Adrenal gland (tissue), 19 donors: ENCODE measurements around the gene CRYGA. TPM values are rescaled to one million over a fixed set of nuclear protein-coding genes. Genes with fewer than 3 reads are reported as not detected.

Experiments
- DNase-seq, 7 donors: peaks; one replicate each; pipeline ENCODE4 v3.0.0-alpha.2; 2019 to 2020
- H3K27ac ChIP-seq, 5 donors: fragments of 200-600 bp; sonication (generic) in 4 of 5; 1 replicate in 3 of 5; 2 replicates in 2 of 5; pipeline versions ENCODE4 v1.5.1 to v1.8.0; 2016 to 2020; ENCODE audit warnings: mild to moderate bottlenecking in 1 of 5
- H3K27me3 ChIP-seq: fragments of 200-600 bp; 2 replicates; pipeline ENCODE4 v1.8.0; 2021
- H3K36me3 ChIP-seq, 2 donors: fragments of 200-600 bp; replicated peaks in 1 of 2; 1 replicate in 1 of 2; 2 replicates in 1 of 2; pipeline versions ENCODE4 v1.5.1 to v1.8.0; 2018 to 2022
- H3K4me1 ChIP-seq, 2 donors: fragments of 200-600 bp; replicated peaks in 1 of 2; 1 replicate in 1 of 2; 2 replicates in 1 of 2; pipeline versions ENCODE4 v1.5.1 to v1.8.0; 2018 to 2021
- H3K4me3 ChIP-seq, 4 donors: fragments of 200-600 bp; sonication (generic) in 3 of 4; one replicate each; pipeline ENCODE4 v1.5.1; 2016 to 2018
- H3K9me3 ChIP-seq, 3 donors: fragments of 200-600 bp; sonication (generic) in 1 of 3; replicated peaks in 1 of 3; 1 replicate in 2 of 3; 2 replicates in 1 of 3; pipeline versions ENCODE4 v1.5.1 to v1.8.0; 2016 to 2021
- CTCF ChIP-seq, 6 experiments: fragments of 450-650 bp in 4 of 6; fragments of 200-600 bp in 2 of 6; sonication (generic) in 1 of 6; IDR thresholded peaks; 1 replicate in 5 of 6; 2 replicates in 1 of 6; pipeline versions ENCODE4 v1.5.1 to v1.8.0; 2016 to 2021; ENCODE audit warnings: antibody characterized with exemption in 6 of 6, mild to moderate bottlenecking in 2 of 6, moderate library complexity in 1 of 6
- POLR2A ChIP-seq, 2 donors: fragments of 450-650 bp; IDR thresholded peaks; one replicate each; pipeline ENCODE4 v1.6.1; 2017; ENCODE audit warnings: antibody characterized with exemption in 2 of 2, mild to moderate bottlenecking in 2 of 2, moderate library complexity in 1 of 2
- WGBS, 4 donors: extraction: QIAGEN DNeasy Blood & Tissue Kit in 2 of 4; methylation state at CpG; one replicate each; pipeline versions ENCODE4 v1.1.5 to v1.1.7; 2013 to 2017; 5-methylcytosine and 5-hydroxymethylcytosine counted together
- intact Hi-C, 2 donors: fragments of 100-400 bp; cut with DNase I; formaldehyde crosslinking; loops; one replicate each; pipeline versions ENCODE4 v1.14.1 to v1.15.0; 2022 to 2023
- long read RNA-seq, 10 donors: library from polyadenylated mRNA in 3 of 10; unstranded in 2 of 10; stranded (forward) in 1 of 10; transcript quantifications; one replicate each; pipeline ENCODE4 v2.0.0 and lab custom pipeline, GENCODE V29; 2021 to 2026
- polyA plus RNA-seq, 3 donors: library from polyadenylated mRNA; stranded (reverse); fragments of 200-250 nt in 2 of 3; fragments of 350-450 nt in 1 of 3; fragmentation: Illumina TruSeq in 1 of 3; extraction: RNeasy Lipid Tissue Mini Kit (QIAGEN cat#74804) in 1 of 3; gene quantifications; one replicate each; pipeline ENCODE4 v1.2.3, GENCODE V29; 2013 to 2014
- total RNA-seq, 9 donors: library from RNA; depleted of rRNA in 4 of 9; stranded (reverse); fragments of >200 nt in 4 of 9; fragments of 120-200 nt in 1 of 9; fragmentation: NEBNext Ultra II Directional in 1 of 9; extraction: Animal tissue kit (Norgen Biotek cat#: 25700) in 1 of 9; gene quantifications; one replicate each; pipeline versions ENCODE4 v1.1.0 to v1.2.4, GENCODE V29; 2013 to 2023
- donor health status: healthy with polysubstance abuse.
- donor health status: Bipolar disorder and iron deficiency.
- donor health status: DM: yes; HTN: yes; CAD: no.
- donor health status: DM: no; HTN: no; CAD: no.
- donor health status: DM: no; HTN: no; CAD: no.
- donor health status: DM: yes; HTN: yes; CAD: no.

CRYGA gene
- total RNA-seq (not detected), polyA plus RNA-seq (not detected)
- long read RNA-seq, donor 1 = 0 reads
- long read RNA-seq, donor 2 = 0 reads
- long read RNA-seq, donor 3 = 0 reads
- long read RNA-seq, donor 4 = 0 reads
- long read RNA-seq, donor 5 = 0 reads
- long read RNA-seq, donor 6 = 0 reads
- long read RNA-seq, donor 7 = 0 reads
- long read RNA-seq, donor 8 = 0 reads
- long read RNA-seq, donor 9 = 0 reads
- long read RNA-seq, donor 10 = 0 reads

GRCh38 chr2:208163489-208163888 is at the start of gene CRYGA:
TSS of gene CRYGA (minus strand) at chr2:208163589. CDS start at chr2:208163556, 33 bp downstream.
- TF ChIP-seq CTCF (IDR thresholded peaks at IDR 0.05) (no peak), POLR2A (IDR thresholded peaks at IDR 0.05) (no peak)
- 49 to 70% (median 59%) methylated on average over 2 of the region's 2 CpGs for WGBS, 4 donors
- H3K36me3 ChIP-seq = no peaks in the 10 kb centered on the region
- no peak within 1 kb of the TSS for H3K27ac ChIP-seq
- intact Hi-C loops = no loop called here
- no peaks in the 10 kb centered on the region for H3K27me3 ChIP-seq
- H3K4me1 ChIP-seq = no peaks in the 10 kb centered on the region
- H3K4me3 ChIP-seq = no peak within 1 kb of the TSS
- no peak for DNase-seq
- H3K9me3 ChIP-seq = no peaks in the 10 kb centered on the region

GRCh38 chr2:208210688-208211451 is 47.5 kb upstream of the CRYGA start:
- no peaks in the 10 kb centered on the region for H3K4me1 ChIP-seq
- no peak for DNase-seq
- H3K36me3 ChIP-seq = no peaks in the 10 kb centered on the region
- intact Hi-C loops = no loop called here
- no peak for TF ChIP-seq CTCF (IDR thresholded peaks at IDR 0.05)
- TF ChIP-seq POLR2A (IDR thresholded peaks at IDR 0.05) = no peak
- H3K27ac ChIP-seq = no peak overlapping the region
- no peaks in the 10 kb centered on the region for H3K27me3 ChIP-seq
- WGBS, 4 donors = 87 to 94% (median 92%) methylated on average over 9 of the region's 9 CpGs
- no peak overlapping the region for H3K4me3 ChIP-seq
- no peaks in the 10 kb centered on the region for H3K9me3 ChIP-seq

GRCh38 chr2:208208335-208209085 is 45.1 kb upstream of the CRYGA start:
- H3K27ac ChIP-seq = no peak overlapping the region
- H3K36me3 ChIP-seq = no peaks in the 10 kb centered on the region
- no peaks in the 10 kb centered on the region for H3K4me1 ChIP-seq
- WGBS, 4 donors = 87 to 94% (median 90%) methylated on average over 5 to 9 of the region's 9 CpGs
- H3K9me3 ChIP-seq = no peaks in the 10 kb centered on the region
- no peaks in the 10 kb centered on the region for H3K27me3 ChIP-seq
- TF ChIP-seq CTCF (IDR thresholded peaks at IDR 0.05) (no peak), POLR2A (IDR thresholded peaks at IDR 0.05) (no peak)
- no peak for DNase-seq
- intact Hi-C loops = no loop called here
- H3K4me3 ChIP-seq = no peak overlapping the region

GRCh38 chr2:208207769-208208168 is 44.4 kb upstream of the CRYGA start:
- H3K4me3 ChIP-seq = no peak overlapping the region
- no peaks in the 10 kb centered on the region for H3K27me3 ChIP-seq
- no peaks in the 10 kb centered on the region for H3K36me3 ChIP-seq
- no peak for DNase-seq
- intact Hi-C loops = no loop called here
- H3K9me3 ChIP-seq = no peaks in the 10 kb centered on the region
- no peak for TF ChIP-seq POLR2A (IDR thresholded peaks at IDR 0.05)
- TF ChIP-seq CTCF (IDR thresholded peaks at IDR 0.05) = no peak
- no peak overlapping the region for H3K27ac ChIP-seq
- no peaks in the 10 kb centered on the region for H3K4me1 ChIP-seq
- 53 to 65% (median 61%) methylated on average over 3 of the region's 3 CpGs for WGBS, 4 donors
